ENCODE data around the gene KRABD2.
A peak's percentile ranks its signal among the peaks of the same experiment; 100 is the strongest.
"Not testable (repeated sequence)": the region's sequence is repeated elsewhere in the genome, so short reads cannot be mapped to it uniquely, and the experiment has no call there.

Gene KRABD2

DNA sequence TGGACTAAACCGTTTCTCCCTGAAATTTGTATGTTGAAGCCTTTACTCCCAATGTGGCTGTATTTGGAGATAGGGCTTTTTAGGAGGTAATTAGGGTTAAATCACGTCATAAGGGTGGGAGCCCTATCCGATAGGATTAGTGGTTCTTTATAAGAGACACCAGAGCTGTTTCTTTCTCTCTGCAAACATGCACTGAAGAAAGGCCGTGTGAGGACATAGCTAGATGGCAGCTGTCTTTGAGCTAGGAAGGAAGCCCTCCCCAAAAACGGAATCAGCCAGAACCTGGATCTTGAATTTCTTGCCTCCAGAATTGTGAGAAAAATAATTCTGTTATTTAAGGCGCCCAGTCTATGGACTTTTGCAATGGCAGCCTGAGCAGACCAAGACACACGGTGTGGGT lies 22.8 kb downstream of the KRABD2 start:
- Histone ChIP-seq H3K27ac (ENCODE audit: low read depth in 1 of 2, low read length in 2 of 2) (no peak overlapping the region), H3K4me3 (replicated peaks in 1 of 3; ENCODE audit: low read depth in 2 of 3, low read length in 3 of 3) (no peak overlapping the region), H3K4me2 (replicated peaks; ENCODE audit: extremely low read depth, low read length, poor library complexity, severe bottlenecking) (no peak overlapping the region), H3K79me2 (ENCODE audit: insufficient read depth, low read length) (no peaks in the 10 kb centered on the region), H3K4me1 (ENCODE audit: control insufficient read depth in 1 of 2, insufficient read depth in 2 of 2, low read length in 2 of 2) (peaks cover 0 to 4% of the 10 kb centered on the region in 2 donors), H3K36me3 (replicated peaks in 1 of 2; ENCODE audit: control insufficient read depth in 1 of 2, insufficient read depth in 2 of 2, low read length in 2 of 2) (no peaks in the 10 kb centered on the region), H3K9ac (ENCODE audit: insufficient read depth, low read length, poor library complexity, severe bottlenecking) (no peak overlapping the region), H2AFZ (ENCODE audit: insufficient read depth, low read depth, low read length, poor library complexity, severe bottlenecking) (no peak overlapping the region), H4K20me1 (ENCODE audit: insufficient read depth, low read length) (no peaks in the 10 kb centered on the region), H3K27me3 (ENCODE audit: control insufficient read depth in 2 of 2, insufficient read depth in 2 of 2, low read length in 2 of 2) (no peaks in the 10 kb centered on the region), H3K9me3 (replicated peaks in 1 of 2; ENCODE audit: control insufficient read depth in 1 of 2, insufficient read depth in 1 of 2, low read length in 2 of 2) (no peaks in the 10 kb centered on the region)
- intact Hi-C loops (cut with micrococcal nuclease) = no loop called here
- Mint-ChIP-seq H3K36me3 (no peaks in the 10 kb centered on the region), H3K4me3 (no peak overlapping the region), H3K9me3 (peaks cover 0 to 5% (median 0%) of the 10 kb centered on the region in 7 donors), H3K27ac (no peak overlapping the region), H3K27me3 (ENCODE audit: low read depth in 3 of 3) (peaks cover 0 to 3% (median 0%) of the 10 kb centered on the region in 3 donors), H3K4me1 (peaks cover 6% of the 10 kb centered on the region)
- TF ChIP-seq, protein P1, sequence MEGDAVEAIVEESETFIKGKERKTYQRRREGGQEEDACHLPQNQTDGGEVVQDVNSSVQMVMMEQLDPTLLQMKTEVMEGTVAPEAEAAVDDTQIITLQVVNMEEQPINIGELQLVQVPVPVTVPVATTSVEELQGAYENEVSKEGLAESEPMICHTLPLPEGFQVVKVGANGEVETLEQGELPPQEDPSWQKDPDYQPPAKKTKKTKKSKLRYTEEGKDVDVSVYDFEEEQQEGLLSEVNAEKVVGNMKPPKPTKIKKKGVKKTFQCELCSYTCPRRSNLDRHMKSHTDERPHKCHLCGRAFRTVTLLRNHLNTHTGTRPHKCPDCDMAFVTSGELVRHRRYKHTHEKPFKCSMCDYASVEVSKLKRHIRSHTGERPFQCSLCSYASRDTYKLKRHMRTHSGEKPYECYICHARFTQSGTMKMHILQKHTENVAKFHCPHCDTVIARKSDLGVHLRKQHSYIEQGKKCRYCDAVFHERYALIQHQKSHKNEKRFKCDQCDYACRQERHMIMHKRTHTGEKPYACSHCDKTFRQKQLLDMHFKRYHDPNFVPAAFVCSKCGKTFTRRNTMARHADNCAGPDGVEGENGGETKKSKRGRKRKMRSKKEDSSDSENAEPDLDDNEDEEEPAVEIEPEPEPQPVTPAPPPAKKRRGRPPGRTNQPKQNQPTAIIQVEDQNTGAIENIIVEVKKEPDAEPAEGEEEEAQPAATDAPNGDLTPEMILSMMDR (IDR thresholded peaks at IDR 0.05) = no peak
- DNase-seq = no peak
- WGBS (ENCODE audit: insufficient coverage) = 75% methylated on average over 1 of the region's 7 CpGs

DNA sequence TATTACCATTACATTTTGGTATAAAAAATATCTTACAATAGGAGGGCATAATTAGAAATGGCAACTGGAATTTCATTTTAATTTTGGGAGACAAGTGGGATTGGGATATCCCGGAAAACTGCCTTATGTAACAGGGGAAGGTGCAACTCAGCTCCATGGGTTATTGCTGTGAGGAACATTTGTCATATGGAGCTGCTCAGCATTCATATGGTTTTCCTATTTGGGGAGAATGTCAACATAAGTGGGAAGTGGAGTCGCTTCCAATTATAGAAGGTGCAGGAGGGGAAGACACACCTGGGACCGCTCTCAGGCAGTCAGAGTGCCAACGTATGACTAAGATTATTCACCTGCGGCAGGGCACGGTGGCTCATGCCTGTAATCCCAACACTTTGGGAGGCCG lies 26.2 kb downstream of the KRABD2 start:
- Histone ChIP-seq H3K4me1 (ENCODE audit: control insufficient read depth in 1 of 2, insufficient read depth in 2 of 2, low read length in 2 of 2) (peaks cover 0 to 4% of the 10 kb centered on the region in 2 donors), H3K27ac (ENCODE audit: low read depth in 1 of 2, low read length in 2 of 2) (no peak overlapping the region), H2AFZ (ENCODE audit: insufficient read depth, low read depth, low read length, poor library complexity, severe bottlenecking) (no peak overlapping the region), H3K4me3 (replicated peaks in 1 of 3; ENCODE audit: low read depth in 2 of 3, low read length in 3 of 3) (no peak overlapping the region), H4K20me1 (ENCODE audit: insufficient read depth, low read length) (no peaks in the 10 kb centered on the region), H3K36me3 (replicated peaks in 1 of 2; ENCODE audit: control insufficient read depth in 1 of 2, insufficient read depth in 2 of 2, low read length in 2 of 2) (no peaks in the 10 kb centered on the region), H3K79me2 (ENCODE audit: insufficient read depth, low read length) (no peaks in the 10 kb centered on the region), H3K9ac (ENCODE audit: insufficient read depth, low read length, poor library complexity, severe bottlenecking) (no peak overlapping the region), H3K27me3 (ENCODE audit: control insufficient read depth in 2 of 2, insufficient read depth in 2 of 2, low read length in 2 of 2) (peaks cover 0 to 20% of the 10 kb centered on the region in 2 donors), H3K4me2 (replicated peaks; ENCODE audit: extremely low read depth, low read length, poor library complexity, severe bottlenecking) (no peak overlapping the region), H3K9me3 (replicated peaks in 1 of 2; ENCODE audit: control insufficient read depth in 1 of 2, insufficient read depth in 1 of 2, low read length in 2 of 2) (no peaks in the 10 kb centered on the region)
- TF ChIP-seq, protein P1 (IDR thresholded peaks at IDR 0.05) = no peak
- 96% methylated on average over 3 of the region's 7 CpGs for WGBS (ENCODE audit: insufficient coverage)
- no peak overlapping the region for H3K27ac Mint-ChIP-seq
- intact Hi-C loops (cut with micrococcal nuclease) = no loop called here
- H3K27me3 Mint-ChIP-seq (ENCODE audit: low read depth in 3 of 3) = peaks cover 13 to 26% (median 21%) of the 10 kb centered on the region in 3 donors
- peaks cover 11% of the 10 kb centered on the region for H3K4me1 Mint-ChIP-seq
- no peak for DNase-seq
- H3K9me3 Mint-ChIP-seq = peaks cover 0 to 3% (median 0%) of the 10 kb centered on the region in 7 donors
- H3K4me3 Mint-ChIP-seq = no peak overlapping the region
- H3K36me3 Mint-ChIP-seq = no peaks in the 10 kb centered on the region

DNA sequence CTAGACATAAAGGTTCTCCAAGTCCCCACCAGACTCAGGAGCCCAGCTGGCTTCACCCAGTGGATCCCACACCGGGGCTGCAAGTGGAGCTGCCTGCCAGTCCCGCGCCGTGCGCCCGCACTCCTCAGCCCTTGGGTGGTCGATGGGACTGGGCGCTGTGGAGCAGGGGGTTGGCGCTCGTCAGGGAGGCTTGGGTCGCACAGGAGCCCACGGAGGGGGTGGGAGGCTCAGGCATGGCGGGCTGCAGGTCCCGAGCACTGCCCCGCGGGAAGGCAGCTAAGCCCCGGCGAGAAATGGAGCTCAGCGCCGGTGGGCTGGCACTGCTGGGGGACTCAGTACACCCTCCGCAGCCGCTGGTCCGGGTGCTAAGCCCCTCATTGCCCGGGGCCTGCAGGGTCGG lies 29.5 kb downstream of the KRABD2 start:
- WGBS (ENCODE audit: insufficient coverage) = 57% methylated on average over 17 of the region's 25 CpGs
- H3K79me2 ChIP-seq (ENCODE audit: insufficient read depth, low read length); H3K27ac Mint-ChIP-seq; H3K36me3 ChIP-seq (replicated peaks in 1 of 2; ENCODE audit: control insufficient read depth in 1 of 2, insufficient read depth in 2 of 2, low read length in 2 of 2); H3K36me3 Mint-ChIP-seq; H3K4me1 ChIP-seq (ENCODE audit: control insufficient read depth in 1 of 2, insufficient read depth in 2 of 2, low read length in 2 of 2); H3K9me3 ChIP-seq (replicated peaks in 1 of 2; ENCODE audit: control insufficient read depth in 1 of 2, insufficient read depth in 1 of 2, low read length in 2 of 2); H3K4me2 ChIP-seq (replicated peaks; ENCODE audit: extremely low read depth, low read length, poor library complexity, severe bottlenecking); H3K4me1 Mint-ChIP-seq; H4K20me1 ChIP-seq (ENCODE audit: insufficient read depth, low read length); DNase-seq; H2AFZ ChIP-seq (ENCODE audit: insufficient read depth, low read depth, low read length, poor library complexity, severe bottlenecking); H3K27ac ChIP-seq (ENCODE audit: low read depth in 1 of 2, low read length in 2 of 2); H3K4me3 ChIP-seq (replicated peaks in 1 of 3; ENCODE audit: low read depth in 2 of 3, low read length in 3 of 3); intact Hi-C loops (cut with micrococcal nuclease); H3K9ac ChIP-seq (ENCODE audit: insufficient read depth, low read length, poor library complexity, severe bottlenecking); H3K9me3 Mint-ChIP-seq: not testable (repeated sequence)
- Mint-ChIP-seq H3K27me3 (ENCODE audit: low read depth in 3 of 3) (peaks cover 19 to 30% (median 28%) of the 10 kb centered on the region in 3 donors), H3K4me3 (peak overlapping the region in 1 of 2 donors; percentile 60)
- peaks cover 0 to 25% of the 10 kb centered on the region in 2 donors for H3K27me3 ChIP-seq (ENCODE audit: control insufficient read depth in 2 of 2, insufficient read depth in 2 of 2, low read length in 2 of 2)
